Activated CD4-positive, CD25-positive, alpha-beta regulatory T cell treated with anti-CD3 and anti-CD28 coated beads, Interleukin-2, amount 50 U/mL, for 24 hours (primary cell): ENCODE measurements around the gene SLC9A1.

Experiments used
- ATAC-seq, 2 donors: fragments of 150-1000 bp; cut with Tn5 transposase; one replicate each; pipeline ENCODE4 v1.10.0; 2021; ENCODE audit warnings: mild to moderate bottlenecking in 1 of 2, moderate library complexity in 1 of 2

The SLC9A1 gene

DNA sequence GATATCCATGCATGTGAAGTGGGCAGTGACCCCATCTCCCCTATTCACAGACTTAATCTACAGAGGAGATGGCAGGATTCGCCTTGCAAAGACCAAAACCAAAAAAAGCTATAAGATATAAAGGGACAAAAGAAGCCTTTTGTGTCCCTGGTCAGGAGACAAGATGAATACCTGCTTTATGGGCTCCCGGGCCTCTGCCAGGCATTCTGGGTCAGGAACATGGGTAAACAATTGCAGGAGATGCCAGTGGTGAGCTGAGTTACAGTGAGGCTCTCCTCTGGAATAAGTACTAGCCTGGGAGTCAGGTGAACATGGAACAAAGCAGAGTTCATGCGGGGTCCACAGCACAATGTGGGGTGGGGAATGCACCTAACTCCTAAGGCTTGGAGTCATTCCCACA, 4.7 kb downstream of the SLC9A1 start:
- ATAC-seq, result no peak

DNA sequence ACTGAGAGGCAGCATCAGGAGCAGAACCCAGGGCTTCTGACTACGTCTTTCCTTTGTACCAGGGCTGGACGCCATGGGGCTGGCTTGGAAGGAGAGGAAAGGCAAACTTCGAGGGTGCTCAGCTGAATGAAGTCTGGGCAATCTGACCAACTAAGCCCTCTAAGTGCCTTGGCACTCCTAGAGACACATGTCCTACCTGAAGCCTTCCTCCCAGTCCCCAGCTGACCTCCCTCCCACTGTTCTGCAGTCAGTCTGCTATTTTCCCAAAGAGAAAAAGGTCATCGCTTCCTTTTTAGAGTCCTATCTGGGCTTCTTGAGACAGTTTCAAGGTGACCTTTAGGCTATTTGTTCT, 5.2 kb downstream of the SLC9A1 start:
- no peak for ATAC-seq

DNA sequence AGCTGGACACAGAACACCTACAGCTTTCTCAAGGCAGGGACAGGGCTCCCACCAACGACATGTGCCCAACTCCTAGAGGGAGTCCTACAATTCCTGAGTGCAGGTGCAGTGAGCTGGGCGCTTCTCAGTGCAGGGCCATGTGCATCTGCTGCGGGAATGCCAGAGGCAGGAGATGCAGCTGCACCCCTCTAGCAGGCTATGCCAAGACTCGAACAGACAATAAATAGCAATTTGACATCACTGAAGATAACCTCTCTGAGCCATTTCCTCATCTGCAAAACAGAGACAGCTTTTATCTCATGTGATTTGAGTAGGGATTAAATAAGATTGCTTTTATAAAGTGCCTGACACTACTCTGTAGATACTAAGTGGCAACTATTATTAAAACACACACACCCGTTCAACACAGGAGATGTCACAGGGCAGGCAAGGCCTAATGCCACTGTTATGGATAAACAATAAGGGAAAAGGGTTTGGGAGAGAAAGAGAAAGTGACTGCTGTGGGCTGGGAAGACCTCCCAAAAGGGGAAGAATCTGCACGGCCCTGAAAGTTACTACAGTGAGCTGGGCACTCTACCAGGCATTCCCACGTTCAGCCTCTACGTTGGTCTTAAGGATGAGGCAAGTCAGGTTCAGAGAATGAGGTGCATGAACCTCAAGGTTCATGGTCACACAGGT, 5.7 kb downstream of the SLC9A1 start:
- ATAC-seq, result no peak

DNA sequence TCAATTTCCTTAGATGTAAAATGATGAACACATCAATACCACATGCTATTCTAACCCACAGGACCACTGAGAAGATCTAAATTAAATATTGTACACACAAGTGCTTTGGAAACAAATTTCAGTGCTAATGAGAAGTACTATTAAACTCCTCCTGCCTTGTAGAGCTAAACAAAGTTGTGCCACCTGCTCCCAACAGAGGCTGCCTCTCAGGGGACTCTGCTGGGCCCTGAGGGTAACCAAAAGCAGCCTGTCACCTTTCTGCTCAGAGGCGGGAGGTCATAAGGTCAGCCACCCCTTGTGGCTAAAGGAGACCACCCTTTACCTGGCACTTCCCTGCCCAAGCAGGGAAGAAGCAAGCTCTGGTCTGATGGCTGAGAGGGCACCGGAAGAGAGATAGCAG, 6.3 kb downstream of the SLC9A1 start:
- no peak for ATAC-seq

DNA sequence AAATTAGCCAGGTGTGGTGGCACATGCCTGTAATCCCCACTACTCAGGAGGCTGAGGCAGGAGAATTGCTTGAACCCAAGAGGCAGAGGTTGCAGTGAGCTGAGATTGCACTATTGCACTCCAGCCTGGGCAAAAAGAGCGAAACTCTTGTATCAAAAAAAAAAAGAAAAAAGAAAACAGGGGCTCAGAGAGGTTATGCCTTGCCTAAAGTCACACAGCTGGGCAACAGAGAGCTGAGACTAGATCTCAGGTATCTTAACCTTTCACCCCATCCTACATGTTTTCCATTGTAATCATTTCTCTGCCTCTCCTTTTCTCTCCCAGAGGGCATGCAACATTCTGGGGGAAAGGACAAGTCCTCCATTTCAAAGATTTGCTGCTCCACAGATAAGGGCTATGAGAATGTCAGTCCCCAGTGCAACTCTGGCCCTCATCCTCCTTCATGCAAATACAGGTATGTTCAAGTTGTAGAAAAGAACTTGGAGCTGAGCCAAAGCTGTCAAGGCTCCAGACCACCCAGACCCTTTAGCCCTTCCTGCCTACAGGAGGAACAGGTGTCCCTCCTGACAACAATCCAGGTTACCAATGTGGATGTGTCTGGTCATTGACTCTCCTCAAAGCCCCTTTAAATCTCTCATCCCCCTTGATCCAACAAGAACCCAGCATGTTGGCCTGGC, 6.9 kb downstream of the SLC9A1 start:
- ATAC-seq, result no peak

DNA sequence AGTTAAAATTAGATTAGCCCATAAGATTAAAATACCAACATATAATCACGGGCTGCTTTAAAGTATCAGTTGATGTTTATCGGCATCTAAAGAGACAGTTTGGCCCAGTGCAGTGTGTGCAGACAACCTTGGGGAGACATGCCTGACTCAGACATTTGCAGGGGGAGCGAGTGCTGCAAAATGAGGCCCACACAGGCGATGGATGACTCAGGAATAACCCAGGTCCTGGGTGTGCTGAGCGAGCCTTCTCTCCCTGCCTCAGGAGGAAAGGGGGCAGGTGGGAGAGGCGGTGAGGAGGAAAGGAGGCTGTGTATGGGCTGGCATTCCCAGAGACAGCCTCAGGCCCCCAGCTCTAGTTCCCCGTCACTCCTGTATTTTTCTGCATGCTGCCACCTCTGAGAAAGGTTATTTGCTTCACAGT, 9.0 kb downstream of the SLC9A1 start:
- peak in 1 of 2 donors; percentile 53 for ATAC-seq

DNA sequence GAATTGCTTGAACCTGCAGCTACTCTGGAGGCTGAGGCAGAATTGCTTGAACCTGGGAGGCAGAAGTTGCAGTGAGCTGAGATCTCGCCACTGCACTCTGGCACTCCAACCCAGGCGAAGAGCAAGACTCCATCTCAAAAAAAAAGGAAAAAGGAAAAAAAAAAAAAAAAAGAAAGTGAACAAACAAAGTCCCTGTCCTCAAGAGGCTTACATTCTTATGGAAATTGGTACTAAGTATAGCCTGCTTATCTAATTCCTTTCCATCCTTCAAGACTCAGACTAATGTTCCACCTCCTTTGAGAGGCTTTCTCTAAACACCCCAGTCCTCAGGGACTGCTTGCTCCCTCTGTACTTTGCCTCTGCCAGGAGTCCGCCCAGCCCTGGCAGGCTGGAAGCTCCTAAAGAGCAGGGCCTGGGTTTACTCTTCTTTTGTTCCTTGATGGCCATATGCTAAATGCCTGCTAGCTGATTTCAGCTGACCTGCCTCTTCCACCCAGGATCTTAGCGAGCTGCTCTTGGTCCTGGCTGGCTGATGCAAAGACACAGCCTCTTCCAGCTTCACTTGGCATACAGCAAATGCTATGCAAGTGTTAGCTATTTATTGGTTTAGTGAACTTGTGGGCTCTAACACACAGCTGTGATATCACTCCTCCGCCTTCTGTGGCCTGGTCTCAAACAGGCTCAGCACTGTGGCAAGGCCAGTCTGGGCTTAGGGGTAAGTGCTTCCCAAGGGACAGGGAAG, 9.8 kb downstream of the SLC9A1 start:
- ATAC-seq, result no peak

DNA sequence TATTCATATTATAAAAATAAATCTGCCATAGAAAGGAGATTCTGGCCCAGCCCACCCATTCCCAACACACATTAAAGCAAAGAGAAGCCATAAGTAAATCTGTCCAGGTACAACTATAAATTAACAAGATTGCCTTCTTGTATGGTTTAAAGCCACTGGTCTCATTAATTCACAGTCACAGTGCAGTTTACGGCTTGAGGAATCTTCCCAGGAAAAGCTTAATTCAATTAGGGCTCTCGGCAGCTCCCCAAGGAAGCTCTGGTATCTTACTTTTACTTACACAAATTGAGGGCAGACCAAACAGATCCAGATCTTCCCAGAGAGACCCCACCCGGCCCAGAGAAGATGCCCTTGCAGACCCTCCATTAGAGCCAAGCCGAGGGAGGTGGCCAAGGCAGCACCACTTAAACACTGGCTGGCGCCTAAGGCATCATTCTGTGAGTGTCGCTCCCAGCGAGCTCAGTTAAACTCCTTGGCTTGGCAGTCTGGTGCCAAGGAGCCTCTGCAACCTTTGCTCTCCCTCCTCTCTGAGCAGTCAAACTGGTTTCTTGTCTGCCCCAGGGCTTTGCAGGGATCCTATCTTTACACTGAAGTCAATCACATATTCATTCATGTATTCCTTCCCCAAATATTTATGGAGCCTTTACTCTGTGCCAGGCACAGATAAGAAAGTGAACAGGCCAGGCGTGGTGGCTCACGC, 10.7 kb downstream of the SLC9A1 start:
- ATAC-seq, result no peak

DNA sequence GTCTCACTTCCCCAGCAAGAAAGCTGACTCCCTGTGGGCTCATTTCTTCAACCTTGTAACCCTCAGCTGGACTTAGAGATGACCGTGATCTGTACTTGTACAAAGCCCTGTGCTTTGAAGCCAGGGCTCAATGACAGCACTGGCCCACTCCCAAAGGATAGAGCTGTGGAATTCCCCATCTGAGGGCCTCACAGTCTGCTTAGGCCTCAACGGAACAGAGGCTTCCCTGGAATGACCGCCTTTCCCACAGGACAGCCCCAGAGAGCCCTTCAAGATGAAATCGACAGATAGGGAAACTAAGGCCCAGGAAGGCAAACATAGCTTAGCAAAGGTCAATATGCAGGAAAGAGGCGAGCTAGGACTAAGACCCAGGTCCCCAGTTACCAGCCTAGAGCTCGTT, 11.5 kb downstream of the SLC9A1 start:
- no peak for ATAC-seq

DNA sequence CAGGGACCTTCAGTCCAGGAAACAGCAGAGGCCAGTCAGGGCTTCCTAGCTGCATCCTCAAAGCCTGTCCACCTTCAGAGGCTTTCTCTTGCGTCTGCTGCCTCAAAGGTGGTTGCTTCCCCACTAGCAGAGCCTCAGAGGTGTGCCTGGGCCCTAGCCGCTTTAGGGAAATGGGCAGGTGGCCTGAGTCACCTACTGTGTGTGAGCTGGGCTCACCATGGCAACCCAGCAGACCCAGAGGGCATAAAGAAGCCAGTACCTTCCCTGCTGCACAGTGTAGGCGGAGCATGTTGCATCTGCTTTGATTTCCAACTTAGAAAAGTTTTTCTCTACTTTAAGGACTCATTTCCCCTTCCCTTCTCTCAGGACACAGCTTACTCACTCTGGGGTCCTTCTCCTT, 12.5 kb downstream of the SLC9A1 start:
- ATAC-seq, result peak; percentile 46 to 69

DNA sequence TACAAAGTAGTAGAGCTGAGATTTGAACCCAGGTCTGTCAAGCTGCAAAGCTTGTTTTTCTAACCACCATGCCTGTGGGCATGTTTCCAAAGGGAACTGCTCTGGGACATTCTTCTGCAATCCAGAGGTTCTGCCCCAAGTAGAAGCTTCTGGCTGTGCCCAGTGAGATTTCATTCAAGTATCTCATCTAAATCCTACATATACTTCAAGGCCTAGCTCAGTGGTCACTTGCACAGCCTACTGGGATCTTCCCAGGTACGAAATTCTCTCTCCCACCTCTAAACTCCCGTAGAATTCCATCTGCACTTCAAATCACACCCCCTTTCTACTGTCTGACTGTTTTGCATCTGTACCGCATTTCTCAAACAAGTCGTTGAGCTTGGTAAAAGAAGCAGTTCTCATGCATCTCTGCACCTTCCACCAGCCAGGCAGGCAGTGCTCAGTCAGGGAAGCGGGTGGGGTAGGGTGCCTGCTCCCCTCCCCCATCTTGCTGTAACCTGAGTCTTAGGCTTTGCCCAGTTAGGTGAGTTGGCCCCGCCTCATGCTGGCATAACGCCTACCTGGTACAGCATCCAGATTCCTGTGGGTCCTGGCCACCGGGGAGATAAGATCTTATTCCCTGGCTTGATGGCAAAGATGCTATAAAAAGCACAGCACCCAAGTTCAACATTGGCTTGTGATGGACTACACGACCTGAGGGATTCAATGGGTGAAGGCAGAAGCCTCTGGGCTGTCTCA, 13.5 kb downstream of the SLC9A1 start:
- ATAC-seq, result no peak

DNA sequence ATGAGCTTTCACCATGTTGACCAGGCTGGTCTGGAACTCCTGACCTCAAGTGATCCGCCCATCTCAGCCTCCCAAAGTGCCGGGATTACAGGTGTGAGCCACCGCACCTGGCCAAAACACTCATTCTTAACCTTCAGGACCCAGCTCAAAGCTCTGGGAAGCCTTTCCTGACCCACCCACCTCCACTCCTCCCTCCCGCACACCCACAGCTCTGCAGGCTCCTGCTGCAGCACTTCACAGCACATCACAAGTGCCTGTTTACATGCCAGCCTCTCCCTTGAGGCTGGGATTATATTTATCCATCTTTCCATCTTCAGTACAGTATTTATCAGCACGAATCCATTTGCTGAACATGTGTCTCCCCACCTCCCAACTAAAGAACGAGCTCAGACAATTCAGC, 14.9 kb downstream of the SLC9A1 start:
- no peak for ATAC-seq

DNA sequence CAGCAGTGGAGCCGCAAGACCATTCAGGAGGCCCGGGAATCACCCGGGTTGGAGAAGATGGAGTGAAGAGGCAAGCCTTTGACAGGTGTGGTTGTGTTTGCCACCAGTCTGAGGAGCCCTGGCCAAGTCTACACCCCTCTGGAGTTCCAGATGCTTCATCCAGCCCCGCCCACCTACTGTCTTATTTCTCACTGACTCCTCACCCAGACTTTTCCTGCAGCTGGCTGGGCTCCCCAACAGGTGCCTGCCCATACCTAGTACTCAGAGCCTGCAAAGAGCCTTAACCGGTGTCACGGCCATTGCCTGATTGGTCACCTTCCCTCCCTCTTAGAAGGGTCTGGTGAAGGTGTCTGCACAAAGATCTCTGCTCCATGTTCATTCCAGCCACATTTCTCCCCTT, 16.0 kb downstream of the SLC9A1 start:
- ATAC-seq, result no peak

DNA sequence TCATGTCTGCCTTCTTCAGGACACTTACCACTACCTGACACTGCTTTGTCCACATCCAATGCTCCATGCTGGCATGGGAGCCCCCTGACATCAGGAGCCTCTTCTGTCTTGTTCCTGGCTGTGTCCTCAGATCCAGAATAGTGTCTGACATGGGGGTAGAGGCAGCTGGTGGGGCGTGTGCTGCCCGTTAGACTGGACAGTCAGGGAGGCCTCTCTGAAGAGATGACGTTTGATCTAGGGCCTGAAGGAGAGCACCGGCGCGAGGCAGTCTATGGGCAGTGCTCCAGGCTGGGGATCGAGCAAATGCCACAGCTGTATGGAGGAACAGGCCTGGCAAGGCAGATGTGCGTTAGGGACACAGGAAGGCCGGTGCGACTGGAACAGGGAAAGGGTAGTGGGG, 16.6 kb downstream of the SLC9A1 start:
- no peak for ATAC-seq

DNA sequence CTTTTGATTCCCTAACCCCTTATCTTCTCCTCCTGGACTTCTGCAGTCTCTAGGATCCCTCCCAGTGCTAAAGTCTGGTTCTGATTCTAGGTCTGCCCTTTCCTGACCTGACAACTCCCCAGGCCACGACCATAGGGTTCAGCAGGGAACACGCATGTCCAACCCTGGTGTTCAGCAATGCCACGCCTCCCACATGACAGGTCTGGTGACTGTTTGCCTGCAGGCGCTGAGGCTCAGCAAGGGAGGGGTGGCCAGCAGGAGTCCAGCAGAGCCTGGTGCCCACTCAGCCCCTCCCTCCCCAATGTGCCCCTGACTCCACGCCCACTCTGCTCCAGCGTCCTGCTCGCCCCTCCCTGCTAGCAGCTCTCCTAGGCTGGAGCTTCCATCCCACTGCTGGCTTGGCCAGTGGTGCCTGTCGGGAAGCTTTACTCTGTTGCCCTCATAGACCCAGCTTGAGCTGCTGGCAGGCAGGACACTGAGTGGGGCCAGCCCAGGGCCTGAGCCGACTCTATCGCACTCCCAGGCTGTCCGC, 17.3 kb downstream of the SLC9A1 start:
- peak; percentile 29 to 33 for ATAC-seq

DNA sequence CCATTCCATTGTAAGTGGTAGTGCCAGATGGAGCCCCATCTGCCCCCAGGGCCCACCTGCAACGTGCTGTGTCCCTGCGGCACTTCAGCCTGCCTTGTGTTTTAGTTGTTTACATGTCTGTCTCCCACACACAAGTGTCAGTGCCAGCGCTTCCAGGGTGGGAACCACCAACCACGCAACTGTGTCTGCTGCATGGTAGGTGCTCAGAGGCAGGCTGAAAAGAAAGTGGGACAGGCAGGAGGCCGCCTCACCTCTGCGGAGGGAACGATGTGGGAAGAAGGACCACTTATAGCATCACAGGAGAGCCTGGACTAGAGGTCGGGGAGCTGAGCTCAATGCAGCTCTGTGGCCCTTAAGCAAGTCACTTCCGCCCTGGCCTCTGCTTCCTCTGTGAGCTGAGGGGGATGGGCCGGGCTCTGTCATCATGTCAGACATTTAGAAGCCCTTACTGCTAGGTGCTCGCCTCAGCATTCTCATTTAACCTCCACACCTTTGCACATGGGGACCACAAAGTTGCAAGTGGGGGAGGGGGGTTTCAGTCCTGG, 17.9 kb downstream of the SLC9A1 start:
- ATAC-seq, result peak; percentile 96 to 97

DNA sequence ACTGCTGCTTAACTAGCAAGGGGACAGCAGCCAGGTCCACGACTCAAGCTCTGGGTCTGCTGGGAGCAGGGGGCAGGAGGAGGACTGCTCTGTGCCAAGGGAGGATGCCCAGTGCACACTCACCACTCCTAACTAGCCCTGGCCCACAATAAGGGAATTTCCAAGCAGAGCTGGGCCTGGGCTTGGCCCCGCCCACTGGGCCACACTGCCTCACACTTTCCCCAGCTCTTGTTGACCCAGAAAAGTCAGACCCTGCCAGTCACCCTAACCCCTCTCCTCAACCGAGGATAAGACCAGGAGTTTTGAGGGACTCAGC, 18.7 kb downstream of the SLC9A1 start:
- ATAC-seq, result peak in 1 of 2 donors; percentile 22

DNA sequence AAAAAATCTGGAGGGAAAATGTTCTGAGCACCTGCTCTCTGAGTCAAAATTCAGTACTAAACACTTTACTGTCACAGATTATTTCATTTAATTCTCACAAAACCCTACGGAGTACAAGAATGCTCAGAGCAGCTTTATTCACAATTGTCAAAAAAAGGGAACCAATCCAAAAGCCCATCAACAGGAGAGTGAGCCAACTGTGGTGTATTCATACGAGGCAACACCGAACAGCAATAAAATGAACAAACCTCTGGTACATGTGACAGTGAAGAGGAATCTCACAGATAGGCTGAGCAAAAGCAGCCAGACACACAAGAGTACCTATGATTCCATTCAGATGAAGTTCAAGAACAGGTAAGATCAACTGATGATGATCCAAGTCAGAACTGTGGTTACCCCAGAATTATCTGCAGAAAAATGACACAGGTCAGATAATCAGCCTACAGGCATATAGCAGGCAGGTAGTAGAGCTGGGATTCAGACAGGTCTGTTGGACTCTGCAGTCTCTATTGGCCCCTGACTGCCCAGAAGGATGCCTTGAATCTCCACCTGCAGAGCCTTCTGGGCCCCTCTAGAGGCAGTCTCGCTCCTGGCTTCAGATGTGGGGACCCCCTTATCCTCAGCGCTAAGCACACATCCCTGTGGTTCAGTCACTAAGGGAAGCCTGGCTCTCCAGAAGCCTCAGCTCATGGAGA, 19.2 kb downstream of the SLC9A1 start:
- ATAC-seq, result no peak

DNA sequence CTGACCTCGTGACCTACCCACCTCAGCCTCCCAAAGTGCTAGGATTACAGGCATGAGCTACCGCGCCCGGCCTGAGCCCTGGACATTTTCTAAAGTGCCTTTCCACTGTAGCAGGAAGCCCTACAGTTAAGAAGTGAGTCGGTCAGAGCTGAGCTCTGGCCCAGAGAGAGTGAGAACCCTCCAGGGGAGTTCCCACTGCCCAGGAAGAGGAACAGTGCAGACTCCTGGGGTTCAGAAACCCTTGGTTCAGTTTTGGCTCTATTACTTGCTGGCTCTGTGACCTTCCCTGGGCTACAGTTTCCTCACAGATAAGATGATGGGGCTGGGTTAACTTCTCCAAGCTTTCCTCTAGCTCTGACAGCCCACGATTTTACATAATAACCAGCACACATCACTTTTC, 20.9 kb downstream of the SLC9A1 start:
- ATAC-seq, result no peak

DNA sequence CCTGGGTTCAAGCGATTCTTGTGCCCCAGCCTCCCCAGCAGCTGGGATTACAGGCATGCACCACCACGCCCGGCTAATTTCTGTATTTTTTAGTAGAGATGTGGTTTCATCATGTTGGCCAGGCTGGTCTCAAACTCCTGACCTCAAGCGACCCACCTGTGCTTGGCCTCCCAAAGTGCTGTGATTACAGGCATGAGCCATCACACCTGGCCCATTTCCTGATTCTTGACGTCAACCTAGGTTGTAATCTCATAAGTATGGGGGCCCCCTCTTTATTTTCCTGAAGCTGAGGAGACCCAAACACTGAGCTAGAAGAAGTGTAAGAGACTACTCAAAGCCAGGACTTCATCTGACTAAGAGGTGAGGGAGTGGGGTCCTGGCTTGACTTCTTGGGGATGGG, 21.8 kb downstream of the SLC9A1 start:
- no peak for ATAC-seq

DNA sequence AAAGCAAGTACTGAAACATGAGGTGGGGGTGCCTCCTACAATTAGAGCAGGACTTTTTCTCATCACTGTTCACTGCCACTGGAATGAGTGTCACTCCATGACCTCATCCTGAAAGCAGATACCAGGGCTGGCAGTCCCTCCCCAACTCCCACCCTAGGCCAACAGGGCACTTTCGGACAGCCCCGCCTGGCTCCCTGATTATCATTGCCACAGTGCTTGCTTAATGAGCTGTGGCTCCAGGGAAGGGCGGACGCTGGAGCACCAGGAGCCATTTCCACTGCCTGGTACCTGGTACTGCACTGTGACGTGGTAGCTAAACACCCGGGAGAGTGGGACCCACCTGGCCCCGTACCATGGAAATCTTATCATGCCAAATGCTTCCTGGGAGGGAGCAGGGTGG, 22.3 kb downstream of the SLC9A1 start:
- no peak for ATAC-seq

DNA sequence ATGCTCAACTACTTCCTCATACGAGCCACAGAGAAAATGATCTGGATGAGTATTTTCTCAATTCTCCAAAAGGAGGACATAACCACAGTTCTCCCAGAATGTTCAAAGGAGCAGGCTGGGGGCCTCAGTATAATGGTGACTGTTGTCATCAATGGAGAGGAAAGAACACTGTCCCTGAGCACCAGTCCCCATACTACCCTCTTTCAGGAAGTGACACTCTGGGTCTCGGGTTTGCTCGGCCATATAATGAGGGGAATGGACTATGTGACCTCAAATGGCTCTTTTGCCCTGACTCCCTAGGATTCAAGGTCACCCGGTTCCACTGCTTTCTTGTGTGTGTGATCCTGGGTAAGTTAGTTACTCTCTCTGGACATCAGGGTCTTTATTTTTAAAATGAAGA, 22.8 kb downstream of the SLC9A1 start:
- no peak for ATAC-seq
